IMR-90 (cell line): ENCODE measurements around the gene SNRPB. TPM values are rescaled to one million over a fixed set of nuclear protein-coding genes. Genes with fewer than 3 reads are reported as not detected.

ENCODE experiments used
- ATAC-seq: fragments of 200-7000 bp; cut with Tn5 transposase; 2 replicates; pipeline ENCODE4 v1.9.1; 2020; ENCODE audit warnings: low read depth, mild to moderate bottlenecking, moderate library complexity
- BruUV-seq: library from RNA; stranded (reverse); fragments of 400-500 nt; replicated peaks from 2 replicates; lab custom pipeline; 2021; lab: Mats Ljungman, UMichigan
- CTCF ChIA-PET: fragments of 300-600 bp; formaldehyde crosslinking; extraction: SDS; loops from one replicate; lab custom pipeline; 2021; ENCODE audit warnings: antibody characterized with exemption; lab: Yijun Ruan, JAX
- POLR2A ChIA-PET: fragments of 300-600 bp; sonication (Branson Sonifier 250); formaldehyde crosslinking; loops from one replicate; lab custom pipeline; 2022; ENCODE audit warnings: antibody characterized with exemption; ENCODE audit not compliant: unreplicated experiment; lab: Charles Lee
- DNase-seq: peaks from one replicate; pipeline ENCODE4 v3.0.0; 2013
- H2AFZ ChIP-seq: replicated peaks from 2 replicates; pipeline ENCODE3; 2013; ENCODE audit warnings: low read length, mild to moderate bottlenecking; ENCODE audit not compliant: poor library complexity
- H2AK5ac ChIP-seq: 2 replicates; pipeline ENCODE4 v1.6.1; 2013; ENCODE audit warnings: low read depth, low read length, inconsistent platforms
- H2AK9ac ChIP-seq: replicated peaks from 2 replicates; pipeline ENCODE3; 2013; ENCODE audit warnings: mild to moderate bottlenecking, low read depth, low read length, moderate library complexity; ENCODE audit not compliant: poor library complexity
- H2BK120ac ChIP-seq: 2 replicates; pipeline ENCODE4 v1.6.1; 2013; ENCODE audit warnings: low read depth, low read length, inconsistent platforms
- H2BK15ac ChIP-seq: 3 replicates; pipeline ENCODE4 v1.6.1; 2013; ENCODE audit warnings: low read depth, low read length, inconsistent platforms
- H2BK20ac ChIP-seq: 2 replicates; pipeline ENCODE4 v1.6.1; 2013; ENCODE audit warnings: low read depth, mild to moderate bottlenecking, inconsistent platforms, low read length, moderate library complexity
- H2BK5ac ChIP-seq: 2 replicates; pipeline ENCODE4 v1.6.1; 2013; ENCODE audit warnings: mild to moderate bottlenecking, low read depth, low read length, inconsistent platforms; ENCODE audit not compliant: poor library complexity, severe bottlenecking
- H3K14ac ChIP-seq: replicated peaks from 2 replicates; pipeline ENCODE4 v1.6.1; 2013; ENCODE audit warnings: low read depth, low read length, inconsistent platforms
- H3K18ac ChIP-seq: 2 replicates; pipeline ENCODE4 v1.6.1; 2013; ENCODE audit warnings: low read depth, low read length, control low read depth
- H3K23ac ChIP-seq: 2 replicates; pipeline ENCODE4 v1.6.1; 2013; ENCODE audit warnings: low read depth, low read length, inconsistent platforms
- H3K27ac ChIP-seq: 2 replicates; pipeline ENCODE4 v1.5.1; 2013; ENCODE audit warnings: mild to moderate bottlenecking, control low read depth, low read length; ENCODE audit not compliant: insufficient read depth
- H3K27me3 ChIP-seq: 2 replicates; pipeline ENCODE4 v1.6.1; 2013; ENCODE audit warnings: low read length; ENCODE audit not compliant: control insufficient read depth, insufficient read depth
- H3K36me3 ChIP-seq: 2 replicates; pipeline ENCODE4 v1.6.1; 2013; ENCODE audit warnings: low read length, mixed read lengths; ENCODE audit not compliant: control insufficient read depth, insufficient read depth
- H3K4ac ChIP-seq: 2 replicates; pipeline ENCODE4 v1.6.1; 2013; ENCODE audit warnings: low read depth, low read length, inconsistent platforms
- H3K4me1 ChIP-seq: 2 replicates; pipeline ENCODE4 v1.6.1; 2013; ENCODE audit warnings: low read length, mixed read lengths; ENCODE audit not compliant: control insufficient read depth, insufficient read depth
- H3K4me2 ChIP-seq: 2 replicates; pipeline ENCODE4 v1.6.1; 2013; ENCODE audit warnings: low read depth, mild to moderate bottlenecking, control low read depth, low read length, moderate library complexity
- H3K4me3 ChIP-seq: 2 replicates; pipeline ENCODE4 v1.5.1; 2013; ENCODE audit warnings: low read depth, mild to moderate bottlenecking, control low read depth, low read length, moderate library complexity; ENCODE audit not compliant: insufficient read depth
- H3K56ac ChIP-seq: 2 replicates; pipeline ENCODE4 v1.6.1; 2013; ENCODE audit warnings: low read length, inconsistent platforms; ENCODE audit not compliant: insufficient read depth; ENCODE audit errors: extremely low read depth
- H3K79me1 ChIP-seq, 2 experiments: 2 replicates each; pipeline ENCODE4 v1.6.1; 2013; ENCODE audit warnings: low read length in 2 of 2, inconsistent platforms in 1 of 2, low read depth in 1 of 2
- H3K9ac ChIP-seq: 2 replicates; pipeline ENCODE4 v1.6.1; 2013; ENCODE audit warnings: low read depth, low read length, control low read depth
- H3K9me1 ChIP-seq: 2 replicates; pipeline ENCODE4 v1.6.1; 2013; ENCODE audit warnings: low read length, inconsistent platforms; ENCODE audit not compliant: insufficient read depth
- H3K9me3 ChIP-seq: 2 replicates; pipeline ENCODE4 v1.6.1; 2013; ENCODE audit warnings: low read length; ENCODE audit not compliant: control insufficient read depth, insufficient read depth
- H4K20me1 ChIP-seq: 2 replicates; pipeline ENCODE4 v1.6.1; 2013; ENCODE audit warnings: low read length, inconsistent platforms; ENCODE audit not compliant: insufficient read depth
- H4K5ac ChIP-seq: 2 replicates; pipeline ENCODE4 v1.6.1; 2013; ENCODE audit warnings: mild to moderate bottlenecking, low read depth, low read length, control low read depth
- H4K8ac ChIP-seq, 2 experiments: 2 replicates each; pipeline ENCODE4 v1.6.1; 2013; ENCODE audit warnings: low read depth in 2 of 2, low read length in 2 of 2, control low read depth in 1 of 2, inconsistent platforms in 1 of 2
- H4K91ac ChIP-seq: 2 replicates; pipeline ENCODE4 v1.6.1; 2013; ENCODE audit warnings: low read depth, low read length, inconsistent platforms; ENCODE audit not compliant: insufficient read depth
- CHD1 ChIP-seq: IDR thresholded peaks from 2 replicates; pipeline ENCODE4 v1.6.1; 2012; ENCODE audit warnings: low read depth, low read length, improper control_type of control experiment
- CTCF ChIP-seq: conservative IDR thresholded peaks from 2 replicates; pipeline ENCODE4 v1.5.1; 2012; ENCODE audit warnings: mild to moderate bottlenecking, low read depth, low read length, improper control_type of control experiment
- RAD21 ChIP-seq: IDR thresholded peaks from 2 replicates; pipeline ENCODE4 v1.6.1; 2012; ENCODE audit warnings: low read length, improper control_type of control experiment
- SMC3 ChIP-seq: fragments of 150-350 bp; IDR thresholded peaks from 2 replicates; pipeline ENCODE4 v1.6.1; 2016; ENCODE audit warnings: low read depth, mild to moderate bottlenecking, antibody characterized with exemption, low read length, moderate library complexity
- WGBS, 2 experiments: methylation state at CpG; one replicate each; pipeline versions ENCODE4 v1.1.5 to v1.1.7; 2013; ENCODE audit warnings: missing lambda C conversion rate in 2 of 2; ENCODE audit not compliant: insufficient read length in 1 of 2; ENCODE audit errors: extremely low coverage in 2 of 2; 5-methylcytosine and 5-hydroxymethylcytosine counted together
- dilution Hi-C: fragments of 300-500 bp; cut with HindIII; formaldehyde crosslinking; loops from one replicate; pipeline ENCODE4 v1.14.3; 2018; ENCODE audit warnings: low sequenced_read_pairs; ENCODE audit not compliant: unreplicated experiment
- in situ Hi-C: fragments of 300-500 bp; cut with MboI; formaldehyde crosslinking; loops from 3 replicates; pipeline ENCODE4 v1.14.3; 2019; ENCODE audit warnings: low sequenced_read_pairs, inconsistent platforms, mixed read lengths
- intact Hi-C: fragments of 100-400 bp; cut with micrococcal nuclease; formaldehyde crosslinking; loops from 2 replicates; pipeline ENCODE4 v1.10.0; 2022
- polyA plus RNA-seq, 3 experiments: library from polyadenylated mRNA; depleted of rRNA; stranded (reverse); fragments of >200 nt; gene quantifications; 2 replicates each; pipeline ENCODE4 v1.2.3, GENCODE V29; 2012; ENCODE audit warnings: low replicate concordance in 1 of 3
- total RNA-seq: library from RNA; depleted of rRNA; stranded (reverse); fragments of >200 nt; gene quantifications from 2 replicates; pipeline ENCODE4 v1.2.3, GENCODE V29; 2012

Gene SNRPB
- total and polyA plus RNA-seq, 2 of the 4 experiments (the other 2 are of a cell fraction), result 103 to 214 TPM

GRCh38 chr20:2451939-2452732, 18.5 kb downstream of the SNRPB start:
- no TSS peak for BruUV-seq
- intact Hi-C loops (loop anchor here (1.0 to 10.0 kb wide), 4 partner anchors 245 to 690 kb away; no protein-coding TSS in a partner anchor), dilution Hi-C loops (no loop called here), in situ Hi-C loops (loop anchor here (10.0 to 25.0 kb wide), 2 partner anchors 247 to 690 kb away; no protein-coding TSS in a partner anchor)
- Histone ChIP-seq H2BK20ac (no peak overlapping the region), H3K79me1 (no peaks in the 10 kb centered on the region), H2AFZ (no peak overlapping the region), H2BK120ac (no peak overlapping the region), H4K91ac (no peak overlapping the region), H3K23ac (no peak overlapping the region), H3K9ac (no peak overlapping the region), H3K27me3 (no peaks in the 10 kb centered on the region), H3K27ac (no peak overlapping the region), H4K20me1 (no peaks in the 10 kb centered on the region), H3K4me3 (no peak overlapping the region), H3K14ac (no peak overlapping the region), H3K9me1 (no peaks in the 10 kb centered on the region), H4K8ac (no peak overlapping the region), H3K9me3 (no peaks in the 10 kb centered on the region), H3K4ac (no peak overlapping the region), H2BK15ac (no peak overlapping the region), H4K5ac (no peak overlapping the region), H2AK9ac (no peak overlapping the region), H3K36me3 (no peaks in the 10 kb centered on the region), H3K56ac (no peak overlapping the region), H3K4me1 (no peaks in the 10 kb centered on the region), H2AK5ac (no peak overlapping the region), H2BK5ac (no peak overlapping the region), H3K18ac (no peak overlapping the region), H3K4me2 (no peak overlapping the region)
- 64% methylated on average over 5 of the region's 8 CpGs; no CpG with 5 or more reads in 1 of the 2 experiments for WGBS, 2 experiments
- peak; percentile 52 for TF ChIP-seq SMC3
- TF ChIP-seq CTCF, result peak; percentile 79
- TF ChIP-seq RAD21, result peak; percentile 65
- no peak for TF ChIP-seq CHD1
- ChIA-PET CTCF (interaction anchor here (0.7 to 2.6 kb wide), 4 partner anchors 17 to 244 kb away, joined by 3 to 13 read pairs (median 4); no protein-coding TSS in a partner anchor), POLR2A (no interaction called here)
- DNase-seq, result peak; percentile 62
- ATAC-seq, result peak; percentile 90
